OCI-M2 (cell line): ENCODE results near the gene PGRMC2.

Source experiments
- DNase-seq: peaks from one replicate; lab custom pipeline; 2025; ENCODE audit not compliant: unreplicated experiment; lab: John Stamatoyannopoulos, UW

The PGRMC2 gene

GRCh38 chr4:128299848-128300247, 12.2 kb upstream of the PGRMC2 start:
- no peak for DNase-seq

GRCh38 chr4:128298852-128299251, 11.2 kb upstream of the PGRMC2 start:
- DNase-seq, result no peak

- no peak for DNase-seq
Observed at GRCh38 chr4:128298146-128298758, 10.6 kb upstream of the PGRMC2 start.

- no peak for DNase-seq
Observed at GRCh38 chr4:128295255-128295654, 7.6 kb upstream of the PGRMC2 start.

GRCh38 chr4:128294464-128294863, 6.9 kb upstream of the PGRMC2 start:
- no peak for DNase-seq

- DNase-seq, result no peak
Observed at GRCh38 chr4:128292349-128292748, 4.7 kb upstream of the PGRMC2 start.

- DNase-seq, result no peak
Observed at GRCh38 chr4:128291096-128291495, 3.5 kb upstream of the PGRMC2 start.

- DNase-seq, result no peak
Observed at GRCh38 chr4:128290526-128290925, 2.9 kb upstream of the PGRMC2 start.

- peak; percentile 36 for DNase-seq
Observed at GRCh38 chr4:128289523-128290158, 2.0 kb upstream of the PGRMC2 start.

- DNase-seq, result no peak
Observed at GRCh38 chr4:128288689-128289106, 1.1 kb upstream of the PGRMC2 start.

GRCh38 chr4:128287871-128288688, 467 bp upstream of the PGRMC2 start:
- DNase-seq, result peak; percentile 78

- no peak for DNase-seq
Observed at GRCh38 chr4:128286474-128287058, 1.0 kb downstream of the PGRMC2 start.

- no peak for DNase-seq
Observed at GRCh38 chr4:128285085-128285997, 2.3 kb downstream of the PGRMC2 start.

- DNase-seq, result no peak
Observed at GRCh38 chr4:128284317-128284716, 3.3 kb downstream of the PGRMC2 start.

- no peak for DNase-seq
Observed at GRCh38 chr4:128283071-128283470, 4.5 kb downstream of the PGRMC2 start.

- DNase-seq, result no peak
Observed at GRCh38 chr4:128282516-128282915, 5.1 kb downstream of the PGRMC2 start.

GRCh38 chr4:128281354-128281753, 6.3 kb downstream of the PGRMC2 start:
- no peak for DNase-seq

- DNase-seq, result no peak
Observed at GRCh38 chr4:128279624-128280225, 7.9 kb downstream of the PGRMC2 start.

- no peak for DNase-seq
Observed at GRCh38 chr4:128277856-128278255, 9.8 kb downstream of the PGRMC2 start.

GRCh38 chr4:128275346-128275745, 12.3 kb downstream of the PGRMC2 start:
- DNase-seq, result no peak
